ENCODE measurements around the gene DNAJA2.
"Not testable (repeated sequence)": the region's sequence is repeated elsewhere in the genome, so short reads cannot be mapped to it uniquely, and the experiment has no call there.

Gene DNAJA2

DNA sequence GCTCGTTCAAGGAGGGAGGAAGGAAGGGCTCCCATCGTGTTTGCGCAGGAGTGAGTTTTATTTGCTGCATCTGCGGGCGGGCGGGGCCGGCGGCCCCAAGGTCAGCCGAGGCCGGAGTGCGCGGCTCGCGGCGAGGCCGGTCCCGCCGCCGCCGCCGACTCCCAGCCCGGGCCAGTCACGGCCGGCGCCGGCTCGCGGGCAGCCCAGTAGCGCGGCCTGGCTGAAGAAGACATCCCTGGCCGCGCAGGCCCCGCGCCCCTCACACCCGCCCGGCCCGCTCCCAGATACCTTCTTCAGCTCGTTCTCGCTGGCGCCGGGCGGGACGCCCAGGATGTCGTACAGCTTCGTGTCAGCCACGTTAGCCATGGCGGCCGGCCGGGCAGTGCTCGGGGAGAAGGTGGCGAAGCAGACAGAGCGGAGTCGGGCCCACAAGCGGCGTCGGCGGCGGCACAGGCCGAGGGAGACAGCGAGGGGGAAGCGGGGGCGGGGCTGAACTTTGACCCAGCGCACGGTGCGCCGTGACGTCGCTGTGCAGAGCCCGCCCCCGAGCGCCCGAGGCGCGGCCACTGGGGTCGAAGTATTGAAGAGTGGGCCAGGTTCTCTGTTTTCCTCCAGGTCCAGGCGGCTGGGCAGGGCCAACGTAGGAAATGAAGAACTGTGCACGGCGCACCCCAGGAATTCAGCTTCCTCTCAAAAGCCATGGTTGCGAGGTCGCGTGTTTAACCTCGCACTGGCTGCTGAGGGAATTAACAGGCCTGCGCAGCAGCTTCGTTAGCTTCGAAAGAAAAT, at the start of gene DNAJA2:
TSS of gene DNAJA2 (minus strand) at position 468 of the 789 bp plus-strand sequence. CDS start at position 366, 102 bp downstream.
- Mint-ChIP-seq H3K4me3 (peak within 1 kb of the TSS; percentile 94), H3K4me1 (peaks cover 69% of the 10 kb centered on the region), H3K36me3 (ENCODE audit: low read depth) (peaks cover 30% of the 10 kb centered on the region), H3K27me3 (no peaks in the 10 kb centered on the region), H3K27ac (peak within 1 kb of the TSS; percentile 97), H3K9me3 (no peaks in the 10 kb centered on the region)
- ATAC-seq = peak; percentile 93
- peak; percentile 96 for DNase-seq

DNA sequence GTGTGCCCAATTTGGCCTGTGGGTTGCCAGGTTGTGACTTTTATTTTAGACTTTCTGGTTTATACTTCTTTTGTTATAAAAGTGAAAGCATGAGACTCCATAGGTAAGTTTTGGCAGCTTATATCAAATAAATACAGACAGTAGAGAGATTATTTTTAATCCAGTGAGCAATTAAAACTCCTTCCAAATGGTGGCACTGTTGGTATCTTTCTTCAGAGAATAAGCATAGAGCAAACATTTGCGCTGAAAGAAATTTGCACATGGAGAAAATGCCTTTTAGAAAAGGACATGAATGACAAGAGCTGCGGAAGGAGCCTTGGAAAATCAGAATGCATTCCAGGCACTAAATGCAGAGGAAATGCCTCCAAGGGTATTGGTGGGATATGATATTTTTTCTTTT, 46.1 kb upstream of the DNAJA2 start:
- Mint-ChIP-seq H3K36me3 (ENCODE audit: low read depth) (no peaks in the 10 kb centered on the region), H3K27me3 (no peaks in the 10 kb centered on the region), H3K9me3 (no peaks in the 10 kb centered on the region), H3K4me1 (peaks cover 25% of the 10 kb centered on the region), H3K27ac (no peak overlapping the region), H3K4me3 (no peak overlapping the region)
- DNase-seq = no peak
- ATAC-seq = no peak

DNA sequence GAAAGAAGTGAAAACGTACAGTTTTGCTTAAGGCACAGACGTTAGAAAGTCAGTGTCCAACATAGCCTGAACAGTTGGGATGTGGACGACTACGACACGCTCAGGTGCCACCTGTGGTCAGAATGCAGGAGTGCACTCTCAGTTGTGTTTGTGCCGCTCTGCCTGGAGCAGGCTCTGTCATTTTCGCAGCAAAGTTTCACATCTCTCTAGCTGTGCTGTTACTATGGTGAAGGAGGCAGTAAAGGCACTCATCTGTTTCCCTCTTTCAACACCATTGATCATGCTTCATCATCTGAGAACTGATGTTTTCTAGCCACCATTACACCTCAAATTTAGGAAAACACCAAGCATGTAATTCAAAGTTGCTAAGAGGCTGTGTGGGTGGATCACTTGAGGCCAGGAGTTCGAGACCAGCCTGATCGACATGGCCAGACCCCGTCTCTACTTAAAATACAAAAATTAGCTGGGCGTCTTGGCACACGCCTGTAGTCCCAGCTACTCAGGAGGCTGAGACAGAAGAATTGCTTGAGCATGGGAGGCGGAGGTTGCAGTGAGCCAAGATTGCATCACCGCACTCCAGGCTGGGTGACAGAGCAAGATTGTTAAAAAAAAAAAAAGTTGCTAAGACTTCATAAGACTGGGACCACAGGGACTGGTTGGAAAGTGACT, 44.9 kb upstream of the DNAJA2 start:
- no peaks in the 10 kb centered on the region for H3K27me3 Mint-ChIP-seq

DNA sequence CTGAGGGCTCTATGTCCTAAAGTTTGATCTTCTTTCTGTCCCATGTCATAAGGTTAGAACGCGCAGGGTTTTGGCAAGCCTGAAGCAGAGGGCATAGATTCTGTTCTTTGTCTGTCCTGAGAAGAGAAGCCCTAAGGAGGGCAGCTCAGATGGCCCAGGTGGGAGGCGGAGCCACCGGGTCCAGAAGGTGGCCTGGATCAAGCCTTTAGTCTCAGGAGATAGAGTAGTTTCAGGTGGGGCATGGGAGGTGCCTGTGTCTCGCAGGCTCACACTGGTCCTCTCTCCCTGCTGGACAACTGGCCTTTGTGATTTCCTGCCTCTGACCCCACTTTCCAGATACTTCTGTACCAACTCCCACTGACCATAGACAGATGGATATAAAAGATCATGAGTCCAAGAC, 44.2 kb upstream of the DNAJA2 start:
- Mint-ChIP-seq H3K27me3 (no peaks in the 10 kb centered on the region), H3K27ac (no peak overlapping the region), H3K4me1 (peaks cover 25% of the 10 kb centered on the region), H3K36me3 (ENCODE audit: low read depth) (no peaks in the 10 kb centered on the region), H3K4me3 (no peak overlapping the region), H3K9me3 (no peaks in the 10 kb centered on the region)
- no peak for ATAC-seq
- DNase-seq = no peak

More for the DNA sequence above, 44.9 kb upstream of the DNAJA2 start:
- no peak overlapping the region for H3K27ac Mint-ChIP-seq
- no peak overlapping the region for H3K4me3 Mint-ChIP-seq
- H3K36me3 Mint-ChIP-seq (ENCODE audit: low read depth) = no peaks in the 10 kb centered on the region
- no peaks in the 10 kb centered on the region for H3K9me3 Mint-ChIP-seq
- peaks cover 25% of the 10 kb centered on the region for H3K4me1 Mint-ChIP-seq
- ATAC-seq = peak; percentile 89
- peak; percentile 39 for DNase-seq

DNA sequence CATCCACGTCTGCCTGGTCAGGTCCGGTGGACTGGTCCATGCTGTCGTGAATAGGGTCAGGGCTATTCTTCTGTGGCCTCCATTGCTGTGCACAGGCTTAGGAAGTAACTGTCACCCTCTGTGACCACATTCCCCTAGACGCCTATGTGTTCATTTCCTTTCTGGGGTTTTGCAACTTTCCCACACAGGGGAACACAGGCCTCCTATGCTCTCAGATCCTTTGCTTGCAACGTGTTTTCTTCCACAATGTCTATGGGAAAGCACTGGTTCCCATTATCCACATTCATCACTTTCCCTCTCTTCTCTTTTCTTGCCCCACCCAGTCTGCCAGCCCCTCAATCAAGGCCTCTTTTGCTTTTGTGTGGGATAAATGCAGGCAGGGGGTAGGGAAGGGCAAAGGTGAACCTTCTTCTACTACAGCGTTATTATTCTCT, 43.2 kb upstream of the DNAJA2 start:
- H3K9me3 Mint-ChIP-seq = no peaks in the 10 kb centered on the region
- DNase-seq = peak; percentile 19

DNA sequence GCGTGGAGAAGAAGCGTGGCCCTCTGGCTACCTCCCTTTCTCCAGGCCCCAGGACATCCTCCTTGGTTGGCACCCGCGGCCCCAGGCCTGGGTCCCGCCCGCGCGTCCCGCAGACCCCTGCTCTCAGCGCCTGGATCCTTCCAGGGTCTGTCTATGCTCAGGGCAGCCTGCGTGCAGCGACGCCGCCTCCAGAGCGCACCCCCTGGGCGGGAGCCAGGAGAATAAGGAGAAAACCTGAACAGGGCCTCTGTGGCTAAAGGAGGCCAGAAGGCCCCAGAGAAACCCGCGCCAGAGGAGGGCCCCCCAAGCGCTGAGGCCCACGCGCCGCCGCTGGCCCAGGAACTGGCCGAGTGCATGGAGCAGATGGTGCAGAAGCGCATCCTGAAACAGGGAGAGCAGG, 40.4 kb upstream of the DNAJA2 start:
- Mint-ChIP-seq H3K27me3 (no peaks in the 10 kb centered on the region), H3K36me3 (ENCODE audit: low read depth) (no peaks in the 10 kb centered on the region), H3K4me1 (peaks cover 24% of the 10 kb centered on the region), H3K9me3 (no peaks in the 10 kb centered on the region), H3K4me3 (no peak overlapping the region), H3K27ac (no peak overlapping the region)
- DNase-seq (no peak), ATAC-seq (no peak)

More for the DNA sequence above, 43.2 kb upstream of the DNAJA2 start:
- ATAC-seq = peak; percentile 86
- H3K27me3 Mint-ChIP-seq = no peaks in the 10 kb centered on the region
- H3K4me3 Mint-ChIP-seq = no peak overlapping the region
- peaks cover 25% of the 10 kb centered on the region for H3K4me1 Mint-ChIP-seq
- H3K36me3 Mint-ChIP-seq (ENCODE audit: low read depth) = no peaks in the 10 kb centered on the region
- H3K27ac Mint-ChIP-seq = no peak overlapping the region

DNA sequence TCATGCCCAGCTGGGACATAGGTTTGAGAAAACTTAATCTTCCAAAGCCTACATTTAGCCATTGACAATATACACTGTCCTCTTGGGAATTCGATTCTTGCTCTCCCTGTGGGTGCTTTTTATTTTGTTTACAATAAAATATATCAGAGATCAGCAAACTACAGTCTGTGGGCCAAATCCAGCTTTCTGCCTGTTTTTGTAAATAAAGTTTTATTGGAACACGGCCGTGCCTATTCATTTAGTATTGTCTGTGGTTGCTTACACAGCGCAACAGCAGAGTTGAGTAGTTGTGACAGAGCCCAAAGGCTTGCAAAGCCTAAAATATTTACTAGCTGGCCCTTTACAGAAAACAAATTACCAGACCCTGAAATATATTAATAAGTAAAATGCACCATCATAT, 39.7 kb upstream of the DNAJA2 start:
- peaks cover 20% of the 10 kb centered on the region for H3K4me1 Mint-ChIP-seq
- no peak overlapping the region for H3K4me3 Mint-ChIP-seq
- no peak for ATAC-seq
- H3K9me3 Mint-ChIP-seq = no peaks in the 10 kb centered on the region
- H3K27me3 Mint-ChIP-seq = no peaks in the 10 kb centered on the region
- no peak for DNase-seq
- no peak overlapping the region for H3K27ac Mint-ChIP-seq
- no peaks in the 10 kb centered on the region for H3K36me3 Mint-ChIP-seq (ENCODE audit: low read depth)

DNA sequence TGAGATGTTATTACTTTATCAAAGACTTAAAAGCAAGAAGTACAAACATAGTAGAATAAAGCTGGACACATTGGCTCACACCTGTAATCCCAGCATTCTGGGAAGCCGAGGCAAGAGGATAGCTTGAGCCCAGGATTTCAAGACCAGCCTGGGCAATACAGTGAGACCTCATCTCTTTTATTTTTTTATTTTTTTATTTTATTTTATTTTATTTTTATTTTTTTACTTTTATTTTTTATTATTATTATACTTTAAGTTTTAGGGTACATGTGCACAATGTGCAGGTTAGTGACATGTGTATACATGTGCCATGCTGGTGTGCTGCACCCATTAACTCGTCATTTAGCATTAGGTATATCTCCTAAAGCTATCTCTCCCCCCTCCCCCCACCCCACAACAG, 37.3 kb upstream of the DNAJA2 start:
- H3K27me3 Mint-ChIP-seq; H3K36me3 Mint-ChIP-seq (ENCODE audit: low read depth); H3K4me1 Mint-ChIP-seq; H3K9me3 Mint-ChIP-seq; ATAC-seq; H3K27ac Mint-ChIP-seq; H3K4me3 Mint-ChIP-seq; DNase-seq: not testable (repeated sequence)

DNA sequence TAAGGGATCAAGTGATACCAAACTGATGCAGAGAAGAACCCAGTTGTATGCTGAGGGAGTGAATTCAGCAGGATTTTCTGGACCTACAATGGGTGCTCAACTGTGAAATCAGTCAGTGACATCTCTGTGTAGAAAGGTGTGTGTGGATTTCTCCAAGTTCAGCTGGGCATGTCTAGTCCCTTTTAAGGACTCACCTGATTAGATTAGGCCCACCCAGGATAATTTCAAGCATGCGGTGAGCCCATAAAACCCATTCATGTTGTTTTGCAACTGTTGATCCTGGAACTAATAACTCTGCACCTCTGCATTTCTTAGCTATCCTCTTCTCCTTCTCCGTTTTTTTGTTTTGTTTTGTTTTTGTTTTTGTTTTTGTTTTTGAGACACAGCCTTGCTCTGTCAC, 35.1 kb upstream of the DNAJA2 start:
- Mint-ChIP-seq H3K27ac (no peak overlapping the region), H3K4me3 (no peak overlapping the region), H3K27me3 (no peaks in the 10 kb centered on the region), H3K4me1 (no peaks in the 10 kb centered on the region), H3K9me3 (no peaks in the 10 kb centered on the region), H3K36me3 (ENCODE audit: low read depth) (no peaks in the 10 kb centered on the region)
- no peak for DNase-seq
- no peak for ATAC-seq

DNA sequence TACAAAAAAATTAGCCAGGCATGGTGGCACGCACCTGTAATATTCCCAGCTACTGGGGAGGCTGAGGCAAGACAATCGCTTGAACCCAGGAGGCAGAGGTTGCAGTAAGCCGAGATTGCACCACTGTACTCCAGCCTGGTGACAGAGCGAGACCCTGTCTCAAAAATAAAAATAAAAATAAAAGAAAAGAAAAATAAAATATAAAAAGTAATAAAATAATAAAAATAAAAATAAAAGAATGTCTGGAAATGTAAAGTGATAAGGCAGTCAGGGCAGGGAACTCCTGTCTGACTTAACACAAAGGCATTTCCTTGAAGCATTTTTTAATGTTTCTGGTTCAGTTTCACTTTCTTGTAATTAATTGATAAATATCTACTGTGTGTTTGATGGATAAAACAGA, 34.7 kb upstream of the DNAJA2 start:
- Mint-ChIP-seq H3K27ac (no peak overlapping the region), H3K4me3 (no peak overlapping the region), H3K27me3 (no peaks in the 10 kb centered on the region), H3K36me3 (ENCODE audit: low read depth) (no peaks in the 10 kb centered on the region), H3K9me3 (no peaks in the 10 kb centered on the region), H3K4me1 (no peaks in the 10 kb centered on the region)
- ATAC-seq = no peak
- DNase-seq = no peak

DNA sequence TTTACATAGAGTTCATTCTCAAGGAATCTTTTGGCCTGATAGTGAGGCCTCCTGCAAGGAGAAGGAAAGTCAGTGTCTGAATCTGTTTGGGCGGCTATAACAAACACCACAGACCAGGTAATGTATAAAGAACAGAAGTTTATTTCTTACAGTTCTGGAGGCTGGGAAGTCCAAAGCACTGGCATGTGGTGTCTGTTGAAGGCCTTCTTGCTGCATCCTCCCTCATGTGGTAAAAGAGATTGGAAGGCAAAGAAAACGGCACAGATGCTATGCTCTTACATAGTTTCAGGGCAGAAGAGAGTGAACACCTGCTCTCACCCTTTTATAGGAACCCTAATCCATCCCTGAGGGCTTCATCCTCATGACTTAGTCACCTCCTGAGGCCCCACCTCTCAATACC, 31.2 kb upstream of the DNAJA2 start:
- Mint-ChIP-seq H3K4me3 (no peak overlapping the region), H3K27ac (no peak overlapping the region), H3K27me3 (no peaks in the 10 kb centered on the region), H3K36me3 (ENCODE audit: low read depth) (no peaks in the 10 kb centered on the region), H3K4me1 (no peaks in the 10 kb centered on the region), H3K9me3 (no peaks in the 10 kb centered on the region)
- ATAC-seq (no peak), DNase-seq (no peak)

DNA sequence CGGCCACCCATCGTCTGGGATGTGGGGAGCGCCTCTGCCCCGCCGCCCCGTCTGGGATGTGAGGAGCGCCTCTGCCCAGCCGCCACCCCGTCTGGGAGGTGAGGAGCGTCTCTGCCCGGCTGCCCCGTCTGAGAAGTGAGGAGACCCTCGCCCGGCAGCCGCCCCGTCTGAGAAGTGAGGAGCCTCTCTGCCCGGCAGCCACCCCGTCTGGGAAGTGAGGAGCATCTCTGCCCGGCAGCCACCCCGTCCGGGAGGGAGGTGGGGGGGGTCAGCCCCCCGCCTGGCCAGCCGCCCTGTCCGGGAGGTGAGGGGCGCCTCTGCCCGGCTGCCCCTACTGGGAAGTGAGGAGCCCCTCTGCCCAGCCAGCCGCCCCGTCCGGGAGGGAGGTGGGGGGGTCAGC, 26.6 kb upstream of the DNAJA2 start:
- ATAC-seq; DNase-seq; H3K4me3 Mint-ChIP-seq; H3K4me1 Mint-ChIP-seq; H3K9me3 Mint-ChIP-seq; H3K27ac Mint-ChIP-seq; H3K36me3 Mint-ChIP-seq (ENCODE audit: low read depth); H3K27me3 Mint-ChIP-seq: not testable (repeated sequence)

DNA sequence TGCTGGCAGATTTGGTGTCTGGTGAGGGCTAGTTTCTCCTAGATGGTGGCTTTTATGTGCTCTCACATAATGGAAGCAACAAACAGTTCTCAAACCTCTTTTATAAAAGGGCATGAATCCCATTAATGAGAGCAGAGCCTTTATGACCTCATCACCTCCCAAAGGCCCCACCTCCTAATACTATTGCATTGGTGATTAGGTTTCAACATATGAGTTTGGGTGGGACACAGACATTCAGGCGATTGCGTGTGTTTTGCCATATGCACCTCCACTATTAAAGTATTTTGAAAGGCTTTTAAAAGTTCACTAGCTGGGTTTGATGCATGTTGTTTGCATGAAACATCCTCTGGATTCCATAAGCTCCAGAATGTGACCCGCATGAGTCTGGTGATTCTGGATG, 24.4 kb upstream of the DNAJA2 start:
- peaks cover 4% of the 10 kb centered on the region for H3K4me1 Mint-ChIP-seq
- no peaks in the 10 kb centered on the region for H3K27me3 Mint-ChIP-seq
- no peaks in the 10 kb centered on the region for H3K36me3 Mint-ChIP-seq (ENCODE audit: low read depth)
- DNase-seq (no peak), ATAC-seq (no peak)
- no peak overlapping the region for H3K4me3 Mint-ChIP-seq
- no peak overlapping the region for H3K27ac Mint-ChIP-seq
- H3K9me3 Mint-ChIP-seq = no peaks in the 10 kb centered on the region

DNA sequence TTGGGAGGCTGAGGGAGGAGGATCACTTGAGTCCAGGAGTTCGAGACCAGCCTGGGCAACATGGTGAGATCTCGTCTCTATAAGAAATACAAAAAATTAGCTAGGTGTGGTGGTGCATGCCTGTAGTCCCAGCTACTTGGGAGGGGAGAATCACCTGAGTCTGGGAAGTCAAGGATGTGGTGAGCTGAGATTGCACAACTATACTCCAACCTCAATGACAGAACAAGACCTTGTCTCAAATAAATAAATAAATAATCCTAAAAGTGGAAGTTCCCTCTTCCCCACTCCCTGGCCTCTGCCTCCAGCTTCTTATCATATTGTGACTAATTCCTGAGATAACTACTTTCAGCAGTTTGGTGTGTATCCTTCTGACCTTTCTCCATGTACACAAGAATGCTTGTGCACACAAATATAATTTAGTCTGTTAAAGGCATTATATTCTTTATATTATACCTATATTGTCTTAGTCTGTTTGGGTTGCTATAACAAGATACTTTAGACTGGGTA, 23.5 kb upstream of the DNAJA2 start:
- DNase-seq (no peak), ATAC-seq (no peak)
- Mint-ChIP-seq H3K4me1 (peaks cover 4% of the 10 kb centered on the region), H3K27me3 (no peaks in the 10 kb centered on the region), H3K4me3 (no peak overlapping the region), H3K27ac (no peak overlapping the region), H3K36me3 (ENCODE audit: low read depth) (no peaks in the 10 kb centered on the region), H3K9me3 (no peaks in the 10 kb centered on the region)

DNA sequence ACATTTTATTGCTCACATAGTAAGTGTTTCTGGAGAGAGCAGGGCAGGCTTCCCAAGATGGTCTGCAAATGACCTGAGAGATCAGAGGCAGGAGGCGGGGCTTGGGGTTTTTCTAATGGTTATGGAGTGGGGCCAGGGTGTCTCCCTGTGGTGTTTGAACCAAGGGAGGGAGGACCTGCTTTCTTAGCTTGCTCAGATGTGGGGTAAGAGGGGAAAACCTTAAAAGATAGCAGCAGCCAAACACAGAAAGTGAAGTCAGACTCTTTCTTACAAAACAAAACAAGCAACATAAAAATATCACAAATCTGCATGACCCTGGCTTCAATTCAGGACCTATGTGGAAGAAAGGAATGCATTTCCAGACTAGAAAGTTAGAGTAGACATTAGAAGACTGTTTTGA, 22.9 kb upstream of the DNAJA2 start:
- ATAC-seq = peak; percentile 79
- DNase-seq = peak; percentile 26
- peaks cover 4% of the 10 kb centered on the region for H3K4me1 Mint-ChIP-seq
- no peak overlapping the region for H3K4me3 Mint-ChIP-seq
- no peaks in the 10 kb centered on the region for H3K36me3 Mint-ChIP-seq (ENCODE audit: low read depth)
- H3K27me3 Mint-ChIP-seq = no peaks in the 10 kb centered on the region
- H3K27ac Mint-ChIP-seq = no peak overlapping the region
- H3K9me3 Mint-ChIP-seq = no peaks in the 10 kb centered on the region
